ENCODE results near the gene SNAP91.

DNA sequence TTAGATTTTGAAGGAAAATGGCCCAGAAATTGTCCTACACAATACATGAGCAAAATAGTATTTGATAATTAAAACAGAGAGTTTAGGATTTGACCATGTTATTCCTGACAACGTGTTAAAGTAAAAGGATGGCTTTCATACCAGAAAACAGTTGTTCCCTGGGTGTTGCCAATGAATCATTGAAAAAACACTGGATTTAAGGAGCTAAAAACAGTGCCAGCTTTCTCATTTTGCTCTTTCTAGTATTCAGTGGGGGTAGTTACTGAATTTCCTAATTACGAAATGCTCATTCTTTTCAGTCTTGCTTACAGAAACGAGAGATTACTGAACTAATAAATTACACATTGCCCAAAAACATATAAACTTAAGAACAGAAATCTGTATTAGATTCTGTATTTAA is 26.6 kb upstream of the SNAP91 start:
- TF ChIP-seq, protein P1, sequence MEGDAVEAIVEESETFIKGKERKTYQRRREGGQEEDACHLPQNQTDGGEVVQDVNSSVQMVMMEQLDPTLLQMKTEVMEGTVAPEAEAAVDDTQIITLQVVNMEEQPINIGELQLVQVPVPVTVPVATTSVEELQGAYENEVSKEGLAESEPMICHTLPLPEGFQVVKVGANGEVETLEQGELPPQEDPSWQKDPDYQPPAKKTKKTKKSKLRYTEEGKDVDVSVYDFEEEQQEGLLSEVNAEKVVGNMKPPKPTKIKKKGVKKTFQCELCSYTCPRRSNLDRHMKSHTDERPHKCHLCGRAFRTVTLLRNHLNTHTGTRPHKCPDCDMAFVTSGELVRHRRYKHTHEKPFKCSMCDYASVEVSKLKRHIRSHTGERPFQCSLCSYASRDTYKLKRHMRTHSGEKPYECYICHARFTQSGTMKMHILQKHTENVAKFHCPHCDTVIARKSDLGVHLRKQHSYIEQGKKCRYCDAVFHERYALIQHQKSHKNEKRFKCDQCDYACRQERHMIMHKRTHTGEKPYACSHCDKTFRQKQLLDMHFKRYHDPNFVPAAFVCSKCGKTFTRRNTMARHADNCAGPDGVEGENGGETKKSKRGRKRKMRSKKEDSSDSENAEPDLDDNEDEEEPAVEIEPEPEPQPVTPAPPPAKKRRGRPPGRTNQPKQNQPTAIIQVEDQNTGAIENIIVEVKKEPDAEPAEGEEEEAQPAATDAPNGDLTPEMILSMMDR (IDR thresholded peaks at IDR 0.05; ENCODE audit: low read length): no peak
- TF ChIP-seq EZH2 (optimal IDR thresholded peaks at IDR 0.05; ENCODE audit: low read depth, low read length): no peak

All from MM.1S (cell line).